NCI-H2196 (cell line): ENCODE data around the gene FUZ.

Experiments used
- DNase-seq: peaks from one replicate; lab custom pipeline; 2025; ENCODE audit not compliant: unreplicated experiment; lab: John Stamatoyannopoulos, UW

FUZ gene

GRCh38 chr19:49851456-49852259, 38.6 kb upstream of the FUZ start:
- DNase-seq = no peak

- peak; percentile 90 for DNase-seq
Observed at GRCh38 chr19:49850487-49851342, 37.6 kb upstream of the FUZ start, which contains the start of gene PTOV1. TSS of gene PTOV1 (plus strand) at chr19:49851159.

GRCh38 chr19:49850221-49850486, 37.1 kb upstream of the FUZ start:
- DNase-seq = no peak

- DNase-seq = no peak
Observed at GRCh38 chr19:49849433-49850220, 36.5 kb upstream of the FUZ start.

GRCh38 chr19:49848938-49849337, 35.8 kb upstream of the FUZ start:
- DNase-seq = no peak

GRCh38 chr19:49847731-49848696, 34.9 kb upstream of the FUZ start:
- peak; percentile 15 for DNase-seq

- DNase-seq = no peak
Observed at GRCh38 chr19:49846408-49846807, 33.3 kb upstream of the FUZ start.

GRCh38 chr19:49845414-49845813, 32.3 kb upstream of the FUZ start:
- no peak for DNase-seq

- no peak for DNase-seq
Observed at GRCh38 chr19:49844138-49845095, 31.3 kb upstream of the FUZ start.

- DNase-seq = no peak
Observed at GRCh38 chr19:49843265-49843664, 30.2 kb upstream of the FUZ start.

- no peak for DNase-seq
Observed at GRCh38 chr19:49840736-49841249, 27.7 kb upstream of the FUZ start.

GRCh38 chr19:49840321-49840720, 27.2 kb upstream of the FUZ start:
- no peak for DNase-seq

GRCh38 chr19:49839713-49840112, 26.6 kb upstream of the FUZ start:
- DNase-seq = no peak

- DNase-seq = no peak
Observed at GRCh38 chr19:49838885-49839588, 25.9 kb upstream of the FUZ start.

- DNase-seq = no peak
Observed at GRCh38 chr19:49837425-49837824, 24.3 kb upstream of the FUZ start.

GRCh38 chr19:49837009-49837310, 23.9 kb upstream of the FUZ start:
- no peak for DNase-seq

GRCh38 chr19:49836176-49837008, 23.3 kb upstream of the FUZ start:
- no peak for DNase-seq

- no peak for DNase-seq
Observed at GRCh38 chr19:49835562-49835961, 22.5 kb upstream of the FUZ start.
